Neural cell (in vitro differentiated cells): ENCODE results near the gene C10orf143. TPM values are rescaled to one million over a fixed set of nuclear protein-coding genes. Genes with fewer than 3 reads are reported as not detected.
"Not testable (repeated sequence)": the region's sequence is repeated elsewhere in the genome, so short reads cannot be mapped to it uniquely, and the experiment has no call there.

Experiments
- H2AFZ ChIP-seq: fragments of 200-600, 300-800 bp; sonication (generic), shearing (Covaris generic); 2 replicates; pipeline ENCODE4 v1.6.0; 2014; ENCODE audit warnings: low read depth, mild to moderate bottlenecking, antibody characterized with exemption, low read length, moderate library complexity
- H3F3A ChIP-seq: fragments of 200-600 bp; shearing (Covaris generic); 2 replicates; pipeline ENCODE4 v1.6.1; 2016; ENCODE audit warnings: mild to moderate bottlenecking, moderate library complexity, mixed read lengths, antibody characterized with exemption, low read length; ENCODE audit not compliant: insufficient read depth, poor library complexity, severe bottlenecking
- H3K27ac ChIP-seq: fragments of 200-600, 300-800 bp; sonication (generic), shearing (Covaris generic); 2 replicates; pipeline ENCODE4 v1.5.1; 2014; ENCODE audit warnings: mild to moderate bottlenecking, low read length, moderate library complexity
- H3K27me3 ChIP-seq: fragments of 300-800, 200-600 bp; sonication (generic), shearing (Covaris generic); 2 replicates; pipeline ENCODE4 v1.6.0; 2014; ENCODE audit warnings: mild to moderate bottlenecking, low read depth, low read length, moderate library complexity; ENCODE audit not compliant: insufficient read depth
- H3K36me3 ChIP-seq: fragments of 300-800, 200-600 bp; sonication (generic), shearing (Covaris generic); 2 replicates; pipeline ENCODE4 v1.5.1; 2014; ENCODE audit warnings: mild to moderate bottlenecking, antibody characterized with exemption, low read length, moderate library complexity; ENCODE audit not compliant: insufficient read depth
- H3K4me2 ChIP-seq: fragments of 300-800, 200-600 bp; sonication (generic), shearing (Covaris generic); 2 replicates; pipeline ENCODE4 v1.6.0; 2014; ENCODE audit warnings: mild to moderate bottlenecking, low read length
- H3K4me3 ChIP-seq: fragments of 300-800, 200-600 bp; sonication (generic), shearing (Covaris generic); 2 replicates; pipeline ENCODE4 v1.5.1; 2014; ENCODE audit warnings: mild to moderate bottlenecking, low read length, moderate library complexity
- H3K79me2 ChIP-seq: fragments of 200-600 bp; shearing (Covaris generic); replicated peaks from 2 replicates; pipeline ENCODE4 v1.6.0; 2014; ENCODE audit warnings: mild to moderate bottlenecking, low read length, moderate library complexity; ENCODE audit not compliant: insufficient read depth
- H3K9ac ChIP-seq: fragments of 300-800, 200-600 bp; sonication (generic), shearing (Covaris generic); 2 replicates; pipeline ENCODE4 v1.6.1; 2016; ENCODE audit warnings: mild to moderate bottlenecking, low read length, mixed read lengths
- H3K9me2 ChIP-seq: fragments of 200-600 bp; shearing (Covaris generic); 2 replicates; pipeline ENCODE4 v1.6.1; 2016; ENCODE audit warnings: mild to moderate bottlenecking, low read length, mixed read lengths; ENCODE audit not compliant: insufficient read depth
- H3K9me3 ChIP-seq: fragments of 200-600, 300-800 bp; sonication (generic), shearing (Covaris generic); 2 replicates; pipeline ENCODE4 v1.6.1; 2016; ENCODE audit warnings: mild to moderate bottlenecking, mixed run types, low read length, moderate library complexity, mixed read lengths
- H4K20me1 ChIP-seq: fragments of 200-600 bp; shearing (Covaris generic); 2 replicates; pipeline ENCODE4 v1.6.1; 2016; ENCODE audit warnings: mild to moderate bottlenecking, mixed run types; ENCODE audit not compliant: insufficient read depth
- EP300 ChIP-seq: fragments of 450-650 bp; conservative IDR thresholded peaks from 2 replicates; pipeline ENCODE4 v1.6.1; 2014; ENCODE audit warnings: antibody characterized with exemption, mild to moderate bottlenecking, moderate library complexity; ENCODE audit not compliant: poor library complexity, severe bottlenecking
- EZH2 ChIP-seq: fragments of 200-600, 300-800 bp; shearing (Covaris generic), sonication (generic); IDR thresholded peaks from 2 replicates; pipeline ENCODE4 v1.6.1; 2014; ENCODE audit warnings: antibody characterized with exemption, low read length, borderline replicate concordance, mild to moderate bottlenecking; ENCODE audit not compliant: insufficient read depth, poor library complexity, severe bottlenecking
- MXI1 ChIP-seq: fragments of 450-650 bp; conservative IDR thresholded peaks from 2 replicates; pipeline ENCODE4 v1.6.1; 2014; ENCODE audit warnings: antibody characterized with exemption, mild to moderate bottlenecking; ENCODE audit not compliant: poor library complexity, severe bottlenecking
- POLR2AphosphoS5 ChIP-seq: IDR thresholded peaks from 2 replicates; pipeline ENCODE4 v1.6.1; 2012
- REST ChIP-seq: IDR thresholded peaks from 2 replicates; pipeline ENCODE4 v1.6.1; 2012; ENCODE audit warnings: borderline replicate concordance
- SMC3 ChIP-seq: fragments of 450-650 bp; conservative IDR thresholded peaks from 2 replicates; pipeline ENCODE4 v1.6.1; 2014; ENCODE audit warnings: antibody characterized with exemption, mild to moderate bottlenecking, moderate library complexity; ENCODE audit not compliant: poor library complexity
- TAF1 ChIP-seq: IDR thresholded peaks from 2 replicates; pipeline ENCODE4 v1.6.1; 2012; ENCODE audit warnings: low read depth
- polyA plus RNA-seq: library from polyadenylated mRNA; depleted of rRNA; stranded (reverse); fragments of >200 nt; gene quantifications from 2 replicates; pipeline ENCODE4 v1.2.3, GENCODE V29; 2014
- TF ChIP-seq, protein P1 (sequence below): fragments of 450-650 bp; IDR thresholded peaks from 2 replicates; pipeline ENCODE4 v1.5.1; 2014; ENCODE audit warnings: antibody characterized with exemption, mild to moderate bottlenecking, moderate library complexity; ENCODE audit not compliant: poor library complexity, severe bottlenecking

C10orf143 gene
- polyA plus RNA-seq, 1 donor from 2014 or later: 1.4 TPM

DNA sequence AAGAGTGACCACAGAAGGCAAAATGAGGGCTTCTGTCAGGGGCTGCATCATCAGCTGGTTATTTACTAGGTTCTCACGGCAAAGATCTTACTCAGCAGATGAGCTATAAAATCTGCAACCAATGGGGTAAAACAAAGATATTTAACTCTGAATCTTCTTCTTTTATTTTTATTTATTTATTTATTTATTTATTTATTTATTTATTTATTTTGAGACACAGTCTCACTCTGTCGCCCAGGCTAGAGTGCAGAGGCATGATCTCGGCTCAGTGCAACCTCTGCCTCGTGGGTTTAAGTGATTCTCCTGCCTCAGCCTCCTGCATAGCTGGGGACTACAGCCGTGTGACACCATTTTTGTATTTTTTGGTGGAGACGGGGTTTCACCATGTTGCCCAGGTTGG is 11.3 kb downstream of the C10orf143 start:
- no peaks in the 10 kb centered on the region for H4K20me1 ChIP-seq
- no peaks in the 10 kb centered on the region for H3K27me3 ChIP-seq
- H3K27ac ChIP-seq: no peak overlapping the region
- H3F3A ChIP-seq: no peaks in the 10 kb centered on the region
- H3K9me2 ChIP-seq: no peaks in the 10 kb centered on the region
- H3K9ac ChIP-seq: no peak overlapping the region
- H2AFZ ChIP-seq: no peak overlapping the region
- no peaks in the 10 kb centered on the region for H3K36me3 ChIP-seq
- no peaks in the 10 kb centered on the region for H3K79me2 ChIP-seq
- no peak overlapping the region for H3K4me2 ChIP-seq
- TF ChIP-seq EZH2 (no peak), MXI1 (no peak), SMC3 (no peak), POLR2AphosphoS5 (no peak), TAF1 (no peak), EP300 (no peak), REST (no peak)
- TF ChIP-seq, protein P1, sequence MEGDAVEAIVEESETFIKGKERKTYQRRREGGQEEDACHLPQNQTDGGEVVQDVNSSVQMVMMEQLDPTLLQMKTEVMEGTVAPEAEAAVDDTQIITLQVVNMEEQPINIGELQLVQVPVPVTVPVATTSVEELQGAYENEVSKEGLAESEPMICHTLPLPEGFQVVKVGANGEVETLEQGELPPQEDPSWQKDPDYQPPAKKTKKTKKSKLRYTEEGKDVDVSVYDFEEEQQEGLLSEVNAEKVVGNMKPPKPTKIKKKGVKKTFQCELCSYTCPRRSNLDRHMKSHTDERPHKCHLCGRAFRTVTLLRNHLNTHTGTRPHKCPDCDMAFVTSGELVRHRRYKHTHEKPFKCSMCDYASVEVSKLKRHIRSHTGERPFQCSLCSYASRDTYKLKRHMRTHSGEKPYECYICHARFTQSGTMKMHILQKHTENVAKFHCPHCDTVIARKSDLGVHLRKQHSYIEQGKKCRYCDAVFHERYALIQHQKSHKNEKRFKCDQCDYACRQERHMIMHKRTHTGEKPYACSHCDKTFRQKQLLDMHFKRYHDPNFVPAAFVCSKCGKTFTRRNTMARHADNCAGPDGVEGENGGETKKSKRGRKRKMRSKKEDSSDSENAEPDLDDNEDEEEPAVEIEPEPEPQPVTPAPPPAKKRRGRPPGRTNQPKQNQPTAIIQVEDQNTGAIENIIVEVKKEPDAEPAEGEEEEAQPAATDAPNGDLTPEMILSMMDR: no peak
- no peak overlapping the region for H3K4me3 ChIP-seq
- H3K9me3 ChIP-seq: no peaks in the 10 kb centered on the region

GRCh38 chr10:130090565-130090964 is 20.1 kb downstream of the C10orf143 start:
- not testable (repeated sequence) for H3K9me2 ChIP-seq, H3K36me3 ChIP-seq, H3K9me3 ChIP-seq, H3F3A ChIP-seq, H2AFZ ChIP-seq, H3K27ac ChIP-seq, H4K20me1 ChIP-seq, H3K79me2 ChIP-seq, H3K4me3 ChIP-seq, H3K9ac ChIP-seq, H3K4me2 ChIP-seq, H3K27me3 ChIP-seq

- TF ChIP-seq, protein P1: no peak
- TF ChIP-seq TAF1 (no peak), MXI1 (no peak), REST (no peak)
- H3K9me3 ChIP-seq: peaks cover 5% of the 10 kb centered on the region
- no peaks in the 10 kb centered on the region for H3K79me2 ChIP-seq
- no peaks in the 10 kb centered on the region for H3K36me3 ChIP-seq
- H3K4me3 ChIP-seq: no peak overlapping the region
- no peak overlapping the region for H3K4me2 ChIP-seq
- H3K27ac ChIP-seq: no peak overlapping the region
- no peaks in the 10 kb centered on the region for H3K27me3 ChIP-seq
- H4K20me1 ChIP-seq: no peaks in the 10 kb centered on the region
- no peaks in the 10 kb centered on the region for H3K9me2 ChIP-seq
- no peaks in the 10 kb centered on the region for H3F3A ChIP-seq
- H3K9ac ChIP-seq: no peak overlapping the region
- no peak overlapping the region for H2AFZ ChIP-seq
These were observed 30.2 kb downstream of the C10orf143 start for GRCh38 chr10:130080461-130080814.
